Right renal cortex interstitium (tissue), 3 donors: ENCODE measurements around the gene POLQ. TPM values are rescaled to one million over a fixed set of nuclear protein-coding genes. Genes with fewer than 3 reads are reported as not detected.
"Not testable (repeated sequence)": the region's sequence is repeated elsewhere in the genome, so short reads cannot be mapped to it uniquely, and the experiment has no call there.

Experiments
- DNase-seq, 3 donors: peaks; one replicate each; pipeline ENCODE4 v3.0.0-alpha.2; 2013; ENCODE audit warnings: low read depth in 3 of 3, low spot score in 2 of 3
- polyA plus RNA-seq, 3 donors: library from polyadenylated mRNA; unstranded; fragments of 120-200 nt; gene quantifications; one replicate each; pipeline ENCODE4 v1.2.1, GENCODE V29; 2013; ENCODE audit not compliant: insufficient read length in 3 of 3

The POLQ gene
- polyA plus RNA-seq, 3 donors: 4.9 to 6.8 (median 5.9) TPM

- DNase-seq: no peak
These were observed 30.5 kb downstream of the POLQ start for GRCh38 chr3:121515313-121515712.

- no peak for DNase-seq
These were observed 31.3 kb downstream of the POLQ start for GRCh38 chr3:121514496-121514895.

- DNase-seq: no peak
These were observed 37.4 kb downstream of the POLQ start for GRCh38 chr3:121508389-121508788.

GRCh38 chr3:121505256-121505655 lies 40.5 kb downstream of the POLQ start:
- no peak for DNase-seq

GRCh38 chr3:121504618-121505017 lies 41.2 kb downstream of the POLQ start:
- no peak for DNase-seq

- no peak for DNase-seq
These were observed 49.0 kb downstream of the POLQ start for GRCh38 chr3:121496786-121497185.

GRCh38 chr3:121493431-121493830 lies 52.4 kb downstream of the POLQ start:
- DNase-seq: no peak

- DNase-seq: peak in 1 of 3 donors; percentile 8
These were observed 54.0 kb downstream of the POLQ start for GRCh38 chr3:121491683-121492320.

GRCh38 chr3:121490161-121490560 lies 55.6 kb downstream of the POLQ start:
- DNase-seq: no peak

- no peak for DNase-seq
These were observed 57.2 kb downstream of the POLQ start for GRCh38 chr3:121488628-121489027.

- no peak for DNase-seq
These were observed 62.5 kb downstream of the POLQ start for GRCh38 chr3:121483290-121483689.

GRCh38 chr3:121482660-121483059 lies 63.1 kb downstream of the POLQ start:
- DNase-seq: no peak

GRCh38 chr3:121481106-121481880 lies 64.5 kb downstream of the POLQ start:
- DNase-seq: no peak

GRCh38 chr3:121477589-121477988 lies 68.2 kb downstream of the POLQ start:
- DNase-seq: no peak

- no peak for DNase-seq
These were observed 72.8 kb downstream of the POLQ start for GRCh38 chr3:121473001-121473400.

- DNase-seq: no peak
These were observed 78.7 kb downstream of the POLQ start for GRCh38 chr3:121467085-121467484.

GRCh38 chr3:121463745-121464144 lies 82.0 kb downstream of the POLQ start:
- DNase-seq: no peak

GRCh38 chr3:121462565-121462964 lies 83.2 kb downstream of the POLQ start:
- DNase-seq: no peak

GRCh38 chr3:121451752-121452151 lies 94.0 kb downstream of the POLQ start:
- not testable (repeated sequence) for DNase-seq

GRCh38 chr3:121443456-121443855 lies 102.3 kb downstream of the POLQ start:
- no peak for DNase-seq

GRCh38 chr3:121436641-121437040 lies 109.1 kb downstream of the POLQ start:
- DNase-seq: no peak

GRCh38 chr3:121436074-121436473 lies 109.7 kb downstream of the POLQ start:
- DNase-seq: no peak
